WTC11 (cell line): ENCODE measurements around the gene OSBPL6.

Experiments
- CTCF ChIP-seq: fragments of 200-600 bp; IDR thresholded peaks from 2 replicates; pipeline ENCODE4 v1.8.0; 2022; ENCODE audit warnings: antibody characterized with exemption
- ERG ChIP-seq: fragments of 250-450 bp; sonication (Bioruptor Pico); IDR thresholded peaks from 2 replicates; pipeline ENCODE4 v1.8.0; 2021; ENCODE audit warnings: mild to moderate bottlenecking
- NR3C1 ChIP-seq: sonication (generic); formaldehyde crosslinking; conservative IDR thresholded peaks from 2 replicates; pipeline ENCODE4 v1.8.1; 2023; ENCODE audit warnings: low read depth, mild to moderate bottlenecking, missing genetic modification reagents
- ZNF138 ChIP-seq: sonication (generic); formaldehyde crosslinking; conservative IDR thresholded peaks from 2 replicates; pipeline ENCODE4 v1.8.1; 2022; ENCODE audit warnings: mild to moderate bottlenecking, moderate library complexity, missing genetic modification reagents

GRCh38 chr2:178304333-178304732 is 110.0 kb downstream of the OSBPL6 start:
- TF ChIP-seq CTCF (no peak), NR3C1 (no peak), ERG (CRISPR knock-in tag) (no peak), ZNF138 (CRISPR knock-in tag) (no peak)
